CD4-positive, alpha-beta memory T cell (primary cell): ENCODE measurements around the gene POLR3C. TPM values are rescaled to one million over a fixed set of nuclear protein-coding genes. Genes with fewer than 3 reads are reported as not detected.
A peak's percentile ranks its signal among the peaks of the same experiment; 100 is the strongest.

ENCODE experiments used
- CTCF ChIA-PET: fragments of 350-600 bp; sonication (Branson Sonifier 250); formaldehyde crosslinking; loops from one replicate; lab custom pipeline; 2021; ENCODE audit warnings: inconsistent platforms; ENCODE audit not compliant: partially characterized antibody; lab: Charles Lee
- POLR2A ChIA-PET: fragments of 350-600 bp; sonication (Branson Sonifier 250); formaldehyde crosslinking; loops from one replicate; lab custom pipeline; 2021; ENCODE audit not compliant: partially characterized antibody; lab: Charles Lee
- DNase-seq, 5 donors: peaks; one replicate each; pipeline versions ENCODE4 v3.0.0 to v3.0.0-alpha.2; 2020 to 2022; ENCODE audit warnings: mixed read lengths in 1 of 5
- H3K27ac ChIP-seq: one replicate; pipeline ENCODE4 v1.7.0; 2013; ENCODE audit warnings: low read depth, low read length
- H3K27me3 ChIP-seq: 2 replicates; pipeline ENCODE4 v1.7.0; 2013; ENCODE audit warnings: mild to moderate bottlenecking, low read length, moderate library complexity; ENCODE audit not compliant: insufficient read depth
- H3K36me3 ChIP-seq: 2 replicates; pipeline ENCODE4 v1.7.0; 2013; ENCODE audit warnings: mild to moderate bottlenecking, low read length, moderate library complexity; ENCODE audit not compliant: insufficient read depth
- H3K4me1 ChIP-seq: 2 replicates; pipeline ENCODE4 v1.7.0; 2013; ENCODE audit warnings: mild to moderate bottlenecking, low read length, moderate library complexity; ENCODE audit not compliant: insufficient read depth
- H3K4me3 ChIP-seq, 2 donors: one replicate each; pipeline ENCODE4 v1.7.0; 2013; ENCODE audit warnings: low read length in 2 of 2, mild to moderate bottlenecking in 1 of 2
- H3K9me3 ChIP-seq, 2 donors: one replicate each; pipeline ENCODE4 v1.7.0; 2013; ENCODE audit warnings: low read length in 2 of 2, control low read depth in 1 of 2; ENCODE audit not compliant: control insufficient read depth in 1 of 2
- H3K27ac Mint-ChIP-seq, 7 donors: one replicate each; pipeline ENCODE4 v1.8.0; 2020 to 2021; ENCODE audit warnings: mixed read lengths in 7 of 7, mild to moderate bottlenecking in 6 of 7, inconsistent platforms in 3 of 7, moderate library complexity in 3 of 7
- H3K27me3 Mint-ChIP-seq, 2 donors: one replicate each; pipeline ENCODE4 v1.8.0; 2020 to 2021; ENCODE audit warnings: mixed read lengths in 2 of 2
- H3K36me3 Mint-ChIP-seq, 2 donors: one replicate each; pipeline ENCODE4 v1.8.0; 2020 to 2021; ENCODE audit warnings: mixed read lengths in 2 of 2, inconsistent platforms in 1 of 2, mild to moderate bottlenecking in 1 of 2
- H3K4me1 Mint-ChIP-seq, 4 donors: one replicate each; pipeline ENCODE4 v1.8.0; 2020 to 2021; ENCODE audit warnings: mixed read lengths in 4 of 4, mild to moderate bottlenecking in 1 of 4
- H3K4me3 Mint-ChIP-seq, 8 donors: one replicate each; pipeline ENCODE4 v1.8.0; 2020 to 2021; ENCODE audit warnings: mixed read lengths in 8 of 8, mild to moderate bottlenecking in 7 of 8, moderate library complexity in 6 of 8, inconsistent platforms in 3 of 8
- H3K9me3 Mint-ChIP-seq, 8 donors: one replicate each; pipeline ENCODE4 v1.8.0; 2020 to 2021; ENCODE audit warnings: mixed read lengths in 8 of 8, mild to moderate bottlenecking in 5 of 8, inconsistent platforms in 3 of 8, moderate library complexity in 1 of 8
- intact Hi-C: fragments of 100-400 bp; cut with micrococcal nuclease; formaldehyde crosslinking; loops from one replicate; pipeline ENCODE4 v1.15.1; 2023
- polyA plus RNA-seq, 2 donors: library from polyadenylated mRNA; unstranded; fragments of 300-500 nt; fragmentation: Illumina TruSeq; gene quantifications; one replicate each; pipeline ENCODE4 v1.2.3, GENCODE V29; 2021
- total RNA-seq, 2 experiments: library from RNA; stranded (reverse); gene quantifications; one replicate each; pipeline ENCODE4 v1.2.3, GENCODE V29; 2021

POLR3C gene
- total and polyA plus RNA-seq, 4 experiments from 2014 or later = 43.5 to 52.0 (median 44.2) TPM

- H3K4me3 ChIP-seq = peak overlapping the region; percentile 90 to 96
- H3K36me3 ChIP-seq = peaks cover 21% of the 10 kb centered on the region
- no peaks in the 10 kb centered on the region for H3K9me3 ChIP-seq
- intact Hi-C loops = loop anchor here (1.0 to 2.0 kb wide), 6 partner anchors 13 to 105 kb away; partner anchors contain the start of genes ANKRD34A, ANKRD35, NUDT17 and PEX11B
- H3K4me3 Mint-ChIP-seq = peak overlapping the region; percentile 92 to 97 (median 96)
- DNase-seq = peak; percentile 52 to 84 (median 65)
- CTCF ChIA-PET = interaction anchor here (0.7 to 12.5 kb wide), 19 partner anchors 10 to 178 kb away, joined by 3 to 199 read pairs (median 5); partner anchors contain the start of genes ITGA10, LIX1L, NUDT17 and RBM8A
- peak overlapping the region; percentile 89 to 96 (median 90) for H3K27ac Mint-ChIP-seq
- POLR2A ChIA-PET = interaction anchor here (0.6 to 4.7 kb wide), 35 partner anchors 9 to 394 kb away, joined by 3 to 133 read pairs (median 6); partner anchors contain the start of genes ANKRD34A, ANKRD35, LIX1L and NUDT17
- H3K4me1 ChIP-seq = peaks cover 17% of the 10 kb centered on the region
- peaks cover 12 to 26% of the 10 kb centered on the region in 2 donors for H3K36me3 Mint-ChIP-seq
- peaks cover 8 to 29% (median 19%) of the 10 kb centered on the region in 4 donors for H3K4me1 Mint-ChIP-seq
- peak overlapping the region; percentile 74 for H3K27ac ChIP-seq
- peaks cover 0 to 2% of the 10 kb centered on the region in 2 donors for H3K27me3 Mint-ChIP-seq
- H3K9me3 Mint-ChIP-seq = no peaks in the 10 kb centered on the region
- H3K27me3 ChIP-seq = no peaks in the 10 kb centered on the region
Measured at GRCh38 chr1:145859491-145860023, 35.6 kb downstream of the POLR3C start.

- no peaks in the 10 kb centered on the region for H3K9me3 ChIP-seq
- H3K4me1 ChIP-seq = peaks cover 6% of the 10 kb centered on the region
- H3K36me3 ChIP-seq = no peaks in the 10 kb centered on the region
- H3K27me3 ChIP-seq = no peaks in the 10 kb centered on the region
- Mint-ChIP-seq H3K4me1 (peaks cover under 1 to 9% (median 7%) of the 10 kb centered on the region in 4 donors), H3K4me3 (no peak overlapping the region), H3K9me3 (no peaks in the 10 kb centered on the region), H3K36me3 (peaks cover 0 to under 1% of the 10 kb centered on the region in 2 donors), H3K27ac (peak overlapping the region in 1 of 7 donors; percentile 13), H3K27me3 (peaks cover 0 to 6% of the 10 kb centered on the region in 2 donors)
- no peak overlapping the region for H3K27ac ChIP-seq
- DNase-seq = no peak
- POLR2A ChIA-PET = interaction anchor here (1.9 kb wide), 1 partner anchor 55 kb away, joined by 4 read pairs; the partner anchor contains the start of gene PEX11B
- CTCF ChIA-PET = interaction anchor here (12.5 kb wide), 1 partner anchor 16 kb away, joined by 199 read pairs; the partner anchor contains the start of gene NUDT17
- no peak overlapping the region for H3K4me3 ChIP-seq
- intact Hi-C loops = no loop called here
Measured at GRCh38 chr1:145863282-145864018, 39.5 kb downstream of the POLR3C start.

- peaks cover 13 to 19% (median 17%) of the 10 kb centered on the region in 4 donors for H3K4me1 Mint-ChIP-seq
- no peak for DNase-seq
- peaks cover 14% of the 10 kb centered on the region for H3K4me1 ChIP-seq
- peaks cover 0 to 7% of the 10 kb centered on the region in 2 donors for H3K27me3 Mint-ChIP-seq
- H3K9me3 ChIP-seq = no peaks in the 10 kb centered on the region
- H3K9me3 Mint-ChIP-seq = peaks cover 0 to 2% (median 0%) of the 10 kb centered on the region in 8 donors
- H3K27me3 ChIP-seq = no peaks in the 10 kb centered on the region
- POLR2A ChIA-PET = interaction anchor here (1.2 kb wide), 1 partner anchor 9 kb away, joined by 3 read pairs; the partner anchor contains the start of gene PIAS3
- CTCF ChIA-PET = interaction anchor here (0.6 to 2.3 kb wide), 3 partner anchors 9 to 78 kb away, joined by 3 to 12 read pairs (median 4); partner anchors contain the start of gene NUDT17
- H3K4me3 ChIP-seq = no peak overlapping the region
- no peaks in the 10 kb centered on the region for H3K36me3 Mint-ChIP-seq
- intact Hi-C loops = no loop called here
- no peak overlapping the region for H3K27ac Mint-ChIP-seq
- no peaks in the 10 kb centered on the region for H3K36me3 ChIP-seq
- no peak overlapping the region for H3K4me3 Mint-ChIP-seq
- no peak overlapping the region for H3K27ac ChIP-seq
Measured at GRCh38 chr1:145868232-145868631, 44.2 kb downstream of the POLR3C start.

- intact Hi-C loops = loop anchor here (2.0 kb wide), 2 partner anchors 13 to 27 kb away; partner anchors contain the start of genes NUDT17 and PIAS3
- peak overlapping the region; percentile 75 to 84 (median 82) for H3K4me3 Mint-ChIP-seq
- H3K36me3 Mint-ChIP-seq = no peaks in the 10 kb centered on the region
- peak in 4 of 5 donors; percentile 31 to 42 (median 40) for DNase-seq
- peaks cover 0 to 2% (median 0%) of the 10 kb centered on the region in 8 donors for H3K9me3 Mint-ChIP-seq
- H3K27me3 Mint-ChIP-seq = peaks cover 4 to 6% of the 10 kb centered on the region in 2 donors
- H3K9me3 ChIP-seq = no peaks in the 10 kb centered on the region
- peaks cover 14% of the 10 kb centered on the region for H3K4me1 ChIP-seq
- no peaks in the 10 kb centered on the region for H3K27me3 ChIP-seq
- H3K4me1 Mint-ChIP-seq = peaks cover 13 to 20% (median 17%) of the 10 kb centered on the region in 4 donors
- no peaks in the 10 kb centered on the region for H3K36me3 ChIP-seq
- peak overlapping the region in 6 of 7 donors; percentile 38 to 81 (median 68) for H3K27ac Mint-ChIP-seq
- CTCF ChIA-PET = interaction anchor here (0.7 to 3.7 kb wide), 10 partner anchors 11 to 140 kb away, joined by 3 to 57 read pairs (median 3); partner anchors contain the start of genes NUDT17 and PIAS3
- peak overlapping the region in 1 of 2 donors; percentile 51 for H3K4me3 ChIP-seq
- H3K27ac ChIP-seq = peak overlapping the region; percentile 11
- POLR2A ChIA-PET = interaction anchor here (0.8 to 3.4 kb wide), 11 partner anchors 8 to 124 kb away, joined by 3 to 41 read pairs (median 4); partner anchors contain the start of genes ANKRD34A, NUDT17, PIAS3 and POLR3C
Measured at GRCh38 chr1:145871994-145872924, 48.3 kb downstream of the POLR3C start.

GRCh38 chr1:145874646-145875045 is 50.6 kb downstream of the POLR3C start:
- H3K9me3 Mint-ChIP-seq = peaks cover 0 to 2% (median 0%) of the 10 kb centered on the region in 8 donors
- no peaks in the 10 kb centered on the region for H3K36me3 ChIP-seq
- POLR2A ChIA-PET = no interaction called here
- H3K27me3 ChIP-seq = no peaks in the 10 kb centered on the region
- H3K4me1 ChIP-seq = peaks cover 14% of the 10 kb centered on the region
- CTCF ChIA-PET = interaction anchor here (1.3 to 1.9 kb wide), 2 partner anchors 9 to 28 kb away, joined by 3 to 8 read pairs; no protein-coding TSS in a partner anchor
- no peaks in the 10 kb centered on the region for H3K9me3 ChIP-seq
- H3K4me1 Mint-ChIP-seq = peaks cover 13 to 20% (median 17%) of the 10 kb centered on the region in 4 donors
- H3K27me3 Mint-ChIP-seq = peaks cover 4 to 6% of the 10 kb centered on the region in 2 donors
- no peak for DNase-seq
- no peak overlapping the region for H3K27ac ChIP-seq
- H3K27ac Mint-ChIP-seq = no peak overlapping the region
- H3K36me3 Mint-ChIP-seq = no peaks in the 10 kb centered on the region
- intact Hi-C loops = no loop called here
- H3K4me3 Mint-ChIP-seq = no peak overlapping the region
- no peak overlapping the region for H3K4me3 ChIP-seq

GRCh38 chr1:145877923-145878486 is 54.0 kb downstream of the POLR3C start:
- peaks cover under 1 to 3% (median 1%) of the 10 kb centered on the region in 4 donors for H3K4me1 Mint-ChIP-seq
- Histone ChIP-seq H3K36me3 (no peaks in the 10 kb centered on the region), H3K27me3 (no peaks in the 10 kb centered on the region), H3K9me3 (no peaks in the 10 kb centered on the region), H3K27ac (no peak overlapping the region), H3K4me3 (no peak overlapping the region), H3K4me1 (no peaks in the 10 kb centered on the region)
- CTCF ChIA-PET = interaction anchor here (4.1 kb wide), 1 partner anchor 14 kb away, joined by 21 read pairs; no protein-coding TSS in a partner anchor
- no peaks in the 10 kb centered on the region for H3K9me3 Mint-ChIP-seq
- H3K27ac Mint-ChIP-seq = no peak overlapping the region
- no peak overlapping the region for H3K4me3 Mint-ChIP-seq
- H3K36me3 Mint-ChIP-seq = no peaks in the 10 kb centered on the region
- intact Hi-C loops = no loop called here
- no peak for DNase-seq
- H3K27me3 Mint-ChIP-seq = peaks cover 7 to 8% of the 10 kb centered on the region in 2 donors
- POLR2A ChIA-PET = interaction anchor here (1.5 kb wide), 1 partner anchor 19 kb away, joined by 4 read pairs; the partner anchor contains the start of gene PIAS3
